HepG2 (cell line): Measurements from ENCODE around the gene MRPL27. TPM values are rescaled to one million over a fixed set of nuclear protein-coding genes. Genes with fewer than 3 reads are reported as not detected.

Experiments used
- ATAC-seq: fragments of 200-7000 bp; cut with Tn5 transposase; 3 replicates; pipeline ENCODE4 v1.9.1; 2020; ENCODE audit warnings: mild to moderate bottlenecking, moderate library complexity
- BruUV-seq: library from RNA; stranded (reverse); fragments of 400-500 nt; replicated peaks from 2 replicates; lab custom pipeline; 2021; lab: Mats Ljungman, UMichigan
- CTCF ChIA-PET: fragments of 300-600 bp; formaldehyde crosslinking; extraction: SDS; loops from one replicate; lab custom pipeline; 2021; ENCODE audit warnings: low total read pairs, inconsistent platforms, low intra/inter-chr PET ratio; lab: Yijun Ruan, JAX
- POLR2A ChIA-PET: fragments of 350-600 bp; sonication (Branson Sonifier 250); formaldehyde crosslinking; loops from one replicate; lab custom pipeline; 2020; ENCODE audit warnings: antibody characterized with exemption, inconsistent platforms; lab: Yijun Ruan, JAX
- DNase-seq: peaks from one replicate; pipeline ENCODE4 v3.0.0-alpha.2; 2015; ENCODE audit warnings: low spot score
- FAIRE-seq: peaks from 3 replicates; lab custom pipeline; 2011; peaks lifted over from hg19 to GRCh38; lab: Jason Lieb, UNC
- H2AFZ ChIP-seq: one replicate; pipeline ENCODE4 v1.6.1; 2011; ENCODE audit warnings: low read length, inconsistent platforms
- H3K27ac ChIP-seq: fragments of 300-600 bp; 3 replicates; pipeline ENCODE4 v1.8.0; 2011; ENCODE audit warnings: mixed run types, mild to moderate bottlenecking, mixed read lengths, low read length, inconsistent platforms; ENCODE audit not compliant: insufficient read depth; ENCODE audit errors: extremely low read length
- H3K27me3 ChIP-seq, 2 experiments: fragments of 200-600 bp in 1 of 2; 2 replicates in 1 of 2; 3 replicates in 1 of 2; pipeline versions ENCODE4 v1.6.0 to v1.8.0; 2011; ENCODE audit warnings: low read length in 2 of 2, mild to moderate bottlenecking in 2 of 2, moderate library complexity in 2 of 2, inconsistent platforms in 1 of 2; ENCODE audit not compliant: insufficient read depth in 2 of 2, control insufficient read depth in 1 of 2
- H3K36me3 ChIP-seq, 2 experiments: fragments of 200-600 bp in 1 of 2; replicated peaks in 1 of 2; 2 replicates in 1 of 2; 3 replicates in 1 of 2; pipeline versions ENCODE4 v1.5.1 to v1.8.0; 2011; ENCODE audit warnings: low read length in 2 of 2, inconsistent platforms in 1 of 2; ENCODE audit not compliant: insufficient read depth in 2 of 2, control insufficient read depth in 1 of 2
- H3K4me1 ChIP-seq: 2 replicates; pipeline ENCODE4 v1.5.1; 2012; ENCODE audit warnings: low read length, inconsistent platforms; ENCODE audit not compliant: insufficient read depth
- H3K4me2 ChIP-seq: 2 replicates; pipeline ENCODE4 v1.6.0; 2011; ENCODE audit warnings: low read depth, low read length, inconsistent platforms
- H3K4me3 ChIP-seq, 3 experiments: fragments of 200-600 bp in 1 of 3; sonication (generic), shearing (Covaris generic) in 1 of 3; replicated peaks in 1 of 3; 2 replicates each; pipeline ENCODE4 v1.5.1; 2011 to 2016; ENCODE audit warnings: low read length in 3 of 3, inconsistent platforms in 2 of 3, low read depth in 2 of 3, mild to moderate bottlenecking in 2 of 3, control low read depth in 1 of 3, mixed read lengths in 1 of 3; ENCODE audit not compliant: insufficient read depth in 1 of 3
- H3K79me2 ChIP-seq: one replicate; pipeline ENCODE4 v1.6.1; 2011; ENCODE audit warnings: low read length, inconsistent platforms; ENCODE audit not compliant: insufficient read depth
- H3K9ac ChIP-seq: 2 replicates; pipeline ENCODE4 v1.6.0; 2011; ENCODE audit warnings: mild to moderate bottlenecking, low read depth, low read length, inconsistent platforms; ENCODE audit not compliant: insufficient read depth
- H3K9me3 ChIP-seq: 2 replicates; pipeline ENCODE4 v1.5.1; 2012; ENCODE audit warnings: mild to moderate bottlenecking, low read length
- H4K20me1 ChIP-seq: 2 replicates; pipeline ENCODE4 v1.6.0; 2011; ENCODE audit warnings: inconsistent platforms, mild to moderate bottlenecking, low read length, moderate library complexity; ENCODE audit not compliant: insufficient read depth
- AGO2 ChIP-seq: fragments of 200-400 bp; formaldehyde crosslinking; optimal IDR thresholded peaks from 2 replicates; pipeline ENCODE3; 2017; ENCODE audit warnings: mild to moderate bottlenecking, low read depth, low read length, moderate library complexity
- CREB1 ChIP-seq, 2 experiments: fragments of 450-650 bp in 1 of 2; IDR thresholded peaks; 2 replicates each; pipeline ENCODE4 v1.6.1; 2016 to 2017; ENCODE audit warnings: control low read depth in 1 of 2, mild to moderate bottlenecking in 1 of 2, missing compliant biosample characterization in 1 of 2, missing genetic modification characterization in 1 of 2
- DR1 ChIP-seq: sonication (generic); formaldehyde crosslinking; IDR thresholded peaks from 2 replicates; pipeline ENCODE4 v1.8.0; 2021; ENCODE audit warnings: mild to moderate bottlenecking, missing genetic modification reagents, inconsistent platforms
- IKZF4 ChIP-seq: sonication (generic); formaldehyde crosslinking; IDR thresholded peaks from 2 replicates; pipeline ENCODE4 v1.5.1; 2020; ENCODE audit warnings: borderline replicate concordance, mild to moderate bottlenecking, low read depth, missing genetic modification reagents; ENCODE audit errors: not compliant biosample characterization
- SMYD3 ChIP-seq: sonication (generic); formaldehyde crosslinking; IDR thresholded peaks from 2 replicates; pipeline ENCODE4 v1.8.1; 2023; ENCODE audit warnings: mild to moderate bottlenecking, missing genetic modification reagents
- ZNF546 ChIP-seq: sonication (generic); formaldehyde crosslinking; conservative IDR thresholded peaks from 2 replicates; pipeline ENCODE4 v1.8.1; 2023; ENCODE audit warnings: mild to moderate bottlenecking, missing genetic modification reagents
- ZNF792 ChIP-seq: IDR thresholded peaks from 2 replicates; pipeline ENCODE4 v1.6.1; 2016
- WGBS: methylation state at CpG from one replicate; pipeline ENCODE4 v1.1.6; 2017; ENCODE audit warnings: low lambda C conversion rate; 5-methylcytosine and 5-hydroxymethylcytosine counted together
- in situ Hi-C: cut with HindIII; loops from 2 replicates; pipeline ENCODE4 v1.10.0; 2017; ENCODE audit warnings: low pct_unique_long_range_greater_than_20kb; ENCODE audit not compliant: extremely low pct_ligation_motif_present
- intact Hi-C: fragments of 100-400 bp; cut with micrococcal nuclease; formaldehyde crosslinking; loops from one replicate; pipeline ENCODE4 v1.10.0; 2022; ENCODE audit not compliant: unreplicated experiment
- polyA plus RNA-seq, 8 experiments: library from polyadenylated mRNA; depleted of rRNA in 3 of 8; stranded (reverse) in 7 of 8; unstranded in 1 of 8; fragments of >200 nt; fragmentation: Illumina TruSeq in 4 of 8; extraction: Trizol in 4 of 8; gene quantifications; 2 replicates each; pipeline versions ENCODE4 v1.2.1 to v1.2.3, GENCODE V29; 2011 to 2016; ENCODE audit warnings: low read depth in 4 of 8, missing spikeins in 1 of 8, mixed read lengths in 1 of 8; ENCODE audit not compliant: insufficient read depth in 1 of 8
- total RNA-seq, 5 experiments: library from RNA; depleted of rRNA; stranded (reverse); fragments of >200 nt; fragmentation: Illumina TruSeq; extraction: Trizol; gene quantifications; 2 replicates each; pipeline ENCODE4 v1.2.3, GENCODE V29; 2016; ENCODE audit warnings: low read depth in 1 of 5
- TF ChIP-seq, protein P1 (sequence below): sonication (generic); formaldehyde crosslinking; IDR thresholded peaks from 2 replicates; pipeline ENCODE4 v1.8.0; 2022; ENCODE audit warnings: low read depth, missing genetic modification reagents
- TF ChIP-seq, protein P2 (sequence below): sonication (generic); formaldehyde crosslinking; IDR thresholded peaks from 2 replicates; pipeline ENCODE4 v1.9.0; 2022; ENCODE audit warnings: missing genetic modification reagents, mild to moderate bottlenecking, borderline replicate concordance

MRPL27 gene
- total and polyA plus RNA-seq, 2 of the 13 experiments (the other 11 are each of a cell fraction or from before 2014, with no cell fraction given), result 137 to 217 TPM

DNA sequence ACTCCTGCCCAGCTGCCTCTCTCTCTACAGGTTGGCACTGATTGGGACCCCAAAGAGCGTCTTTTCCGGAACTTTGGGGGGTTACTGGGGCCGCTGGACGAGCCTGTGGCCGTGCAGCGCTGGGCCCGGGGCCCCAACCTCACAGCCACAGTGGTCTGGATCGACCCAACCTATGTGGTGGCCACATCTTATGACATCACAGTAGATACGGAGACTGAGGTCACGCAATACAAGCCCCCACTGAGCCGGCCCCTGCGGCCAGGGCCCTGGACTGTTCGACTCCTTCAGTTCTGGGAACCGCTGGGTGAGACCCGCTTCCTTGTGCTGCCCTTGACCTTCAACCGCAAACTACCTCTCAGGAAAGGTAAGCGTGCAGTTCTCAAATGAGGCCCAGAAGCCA is 14.8 kb downstream of the MRPL27 start:
- Histone ChIP-seq H3K4me3 (no peak overlapping the region), H3K9me3 (no peaks in the 10 kb centered on the region), H3K36me3 (peaks cover 35 to 56% of the 10 kb centered on the region in 2 experiments), H3K27ac (no peak overlapping the region), H2AFZ (no peak overlapping the region), H3K4me2 (no peak overlapping the region), H3K27me3 (no peaks in the 10 kb centered on the region), H4K20me1 (no peaks in the 10 kb centered on the region), H3K9ac (no peak overlapping the region), H3K4me1 (peaks cover 29% of the 10 kb centered on the region), H3K79me2 (no peaks in the 10 kb centered on the region)
- FAIRE-seq (no peak), DNase-seq (no peak), ATAC-seq (no peak)
- intact Hi-C loops (no loop called here), in situ Hi-C loops (no loop called here)
- BruUV-seq, result no TSS peak
- WGBS, result 98% methylated on average over 14 of the region's 17 CpGs
- ChIA-PET POLR2A (interaction anchor here (1.5 kb wide), 1 partner anchor 13 kb away, joined by 6 read pairs; no protein-coding TSS in a partner anchor), CTCF (no interaction called here)
- TF ChIP-seq ZNF546 (no peak), CREB1 (IDR thresholded peaks at IDR 0.05) (peak; percentile 53; the same call in 1 of the 2 replicates), CREB1 (CRISPR knock-in tag; IDR thresholded peaks at IDR 0.05) (no peak), IKZF4 (no peak), AGO2 (peak; percentile 62)

DNA sequence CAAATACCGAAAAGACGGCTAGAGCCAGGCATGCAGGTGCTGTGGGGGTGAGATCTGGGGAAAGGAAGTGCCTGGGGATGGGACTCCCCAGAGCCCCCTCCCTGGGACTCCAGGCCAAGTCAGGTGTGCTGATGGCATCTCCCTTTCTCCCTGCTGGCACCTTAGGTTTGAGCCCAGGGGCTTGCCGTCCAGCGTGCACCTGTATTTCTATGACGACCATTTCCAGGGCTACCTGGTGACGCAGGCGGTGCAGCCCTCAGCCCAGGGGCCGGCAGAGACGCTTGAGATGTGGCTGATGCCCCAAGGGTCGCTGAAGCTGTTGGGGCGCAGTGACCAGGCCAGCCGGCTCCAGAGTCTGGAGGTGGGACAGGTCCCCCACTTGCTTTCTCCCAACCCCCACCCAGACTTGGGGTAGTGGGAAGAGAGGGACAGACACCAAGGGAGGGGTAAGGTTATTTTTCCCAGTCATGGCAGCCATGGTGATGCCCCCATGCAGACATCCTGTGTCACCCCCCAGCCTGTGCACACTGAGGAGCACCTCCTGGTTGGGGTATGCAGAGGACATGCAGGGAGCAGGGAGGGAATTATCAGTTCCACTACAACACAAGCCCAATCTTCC is 16.0 kb downstream of the MRPL27 start:
- ATAC-seq (no peak), DNase-seq (no peak), FAIRE-seq (no peak)
- no TSS peak for BruUV-seq
- 93% methylated on average over 8 of the region's 12 CpGs for WGBS
- Histone ChIP-seq H3K27ac (no peak overlapping the region), H3K9ac (no peak overlapping the region), H3K4me2 (no peak overlapping the region), H4K20me1 (no peaks in the 10 kb centered on the region), H3K36me3 (peaks cover 35 to 56% of the 10 kb centered on the region in 2 experiments), H2AFZ (no peak overlapping the region), H3K4me3 (no peak overlapping the region), H3K4me1 (peaks cover 19% of the 10 kb centered on the region), H3K9me3 (no peaks in the 10 kb centered on the region)
- POLR2A ChIA-PET, result no interaction called here
- in situ Hi-C loops, result no loop called here
- CTCF ChIA-PET, result no interaction called here
- intact Hi-C loops, result no loop called here
- TF ChIP-seq, protein P1, sequence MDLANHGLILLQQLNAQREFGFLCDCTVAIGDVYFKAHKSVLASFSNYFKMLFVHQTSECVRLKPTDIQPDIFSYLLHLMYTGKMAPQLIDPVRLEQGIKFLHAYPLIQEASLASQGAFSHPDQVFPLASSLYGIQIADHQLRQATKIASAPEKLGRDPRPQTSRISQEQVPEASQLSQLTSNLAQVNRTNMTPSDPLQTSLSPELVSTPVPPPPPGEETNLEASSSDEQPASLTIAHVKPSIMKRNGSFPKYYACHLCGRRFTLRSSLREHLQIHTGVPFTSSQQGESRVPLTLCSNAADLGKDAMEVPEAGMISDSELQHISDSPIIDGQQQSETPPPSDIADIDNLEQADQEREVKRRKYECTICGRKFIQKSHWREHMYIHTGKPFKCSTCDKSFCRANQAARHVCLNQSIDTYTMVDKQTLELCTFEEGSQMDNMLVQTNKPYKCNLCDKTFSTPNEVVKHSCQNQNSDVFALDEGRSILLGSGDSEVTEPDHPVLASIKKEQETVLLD, result no peak
- TF ChIP-seq ZNF792 (CRISPR knock-in tag) (no peak), DR1 (CRISPR knock-in tag) (0 out of 2 replicates have a peak, but pooled peaks have one; percentile 30), SMYD3 (CRISPR knock-in tag) (no peak)
- TF ChIP-seq, protein P2, sequence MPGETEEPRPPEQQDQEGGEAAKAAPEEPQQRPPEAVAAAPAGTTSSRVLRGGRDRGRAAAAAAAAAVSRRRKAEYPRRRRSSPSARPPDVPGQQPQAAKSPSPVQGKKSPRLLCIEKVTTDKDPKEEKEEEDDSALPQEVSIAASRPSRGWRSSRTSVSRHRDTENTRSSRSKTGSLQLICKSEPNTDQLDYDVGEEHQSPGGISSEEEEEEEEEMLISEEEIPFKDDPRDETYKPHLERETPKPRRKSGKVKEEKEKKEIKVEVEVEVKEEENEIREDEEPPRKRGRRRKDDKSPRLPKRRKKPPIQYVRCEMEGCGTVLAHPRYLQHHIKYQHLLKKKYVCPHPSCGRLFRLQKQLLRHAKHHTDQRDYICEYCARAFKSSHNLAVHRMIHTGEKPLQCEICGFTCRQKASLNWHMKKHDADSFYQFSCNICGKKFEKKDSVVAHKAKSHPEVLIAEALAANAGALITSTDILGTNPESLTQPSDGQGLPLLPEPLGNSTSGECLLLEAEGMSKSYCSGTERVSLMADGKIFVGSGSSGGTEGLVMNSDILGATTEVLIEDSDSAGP, result no peak
- TF ChIP-seq, all 625 proteins: peak for 1
- Histone ChIP-seq H3K79me2 (no peaks in the 10 kb centered on the region), H3K27me3 (no peaks in the 10 kb centered on the region)
